Measurements from ENCODE around the gene CNST.

DNA sequence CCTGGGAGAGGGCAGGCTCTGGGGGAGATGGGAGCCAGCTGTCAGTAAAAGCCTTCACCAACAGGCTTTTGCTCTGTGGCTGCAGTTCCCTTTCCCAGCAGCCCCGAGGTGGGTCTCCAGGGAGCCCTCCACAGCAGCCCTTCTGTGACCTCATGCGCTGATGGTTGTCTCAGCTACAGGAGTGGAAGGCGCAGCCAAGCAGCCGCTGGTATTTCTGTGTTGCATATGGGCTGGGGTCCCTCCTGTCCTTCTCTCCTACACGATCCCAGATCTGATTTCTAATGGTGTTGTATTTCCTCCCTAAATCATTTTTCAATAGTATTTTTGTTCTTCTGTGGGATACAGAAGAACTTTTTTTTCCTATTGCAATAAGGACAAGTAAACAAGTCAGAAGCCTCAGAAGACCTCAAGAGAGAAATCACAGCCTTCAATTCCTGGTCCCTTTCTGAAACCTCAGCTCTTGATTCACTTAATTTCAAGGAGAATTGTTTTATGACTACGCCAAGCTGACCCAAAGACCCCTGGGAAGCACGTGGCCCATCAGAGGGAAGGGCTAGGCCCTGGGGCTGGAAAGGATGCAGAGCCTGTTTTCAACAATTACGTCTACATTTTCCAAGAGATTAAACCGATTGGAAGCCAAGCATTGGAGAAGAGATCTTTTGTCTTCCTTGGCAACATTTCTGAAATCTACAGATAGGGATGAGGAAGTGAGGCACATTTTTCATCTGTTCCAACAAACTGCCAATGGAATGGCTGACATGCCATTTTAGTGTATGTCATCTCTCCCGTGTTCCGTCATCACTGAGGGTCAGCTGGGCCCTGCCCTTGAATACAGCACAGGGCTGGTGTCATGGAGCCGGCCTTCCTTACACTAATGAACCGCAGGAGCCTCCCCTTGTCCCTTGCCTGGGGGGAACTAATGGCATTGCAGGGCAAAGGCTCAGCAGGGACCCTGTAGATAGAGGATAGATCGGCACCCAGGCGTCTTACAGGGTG lies 115.9 kb downstream of the CNST start:
- TF ChIP-seq POLR2A (IDR thresholded peaks at IDR 0.05; ENCODE audit: low read depth, low read length) (no peak), SPI1 (IDR thresholded peaks at IDR 0.05; ENCODE audit: low read depth, low read length) (no peak), POLR2AphosphoS5 (IDR thresholded peaks at IDR 0.05; ENCODE audit: low read depth, low read length) (no peak), TAF1 (IDR thresholded peaks at IDR 0.05; ENCODE audit: low read depth, low read length) (no peak), PAX5 (IDR thresholded peaks at IDR 0.05; ENCODE audit: insufficient read depth, low read length, severe bottlenecking) (no peak)
